Mesenchymal stem cell (in vitro differentiated cells and primary cell): ENCODE data around the gene MFSD6.

ENCODE experiments used
- DNase-seq: peaks from one replicate; pipeline ENCODE4 v3.0.0-alpha.2; 2013
- H2AFZ ChIP-seq: one replicate; pipeline ENCODE4 v1.6.1; 2013; ENCODE audit warnings: low read depth, mild to moderate bottlenecking, control low read depth, inconsistent platforms, low read length, moderate library complexity
- H2AK5ac ChIP-seq: 2 replicates; pipeline ENCODE4 v1.6.1; 2013; ENCODE audit warnings: low read length, moderate library complexity, mild to moderate bottlenecking, inconsistent platforms; ENCODE audit not compliant: severe bottlenecking
- H2BK120ac ChIP-seq: one replicate; pipeline ENCODE4 v1.6.1; 2013; ENCODE audit warnings: low read depth, mild to moderate bottlenecking, inconsistent platforms, low read length, moderate library complexity
- H2BK12ac ChIP-seq, 2 experiments: one replicate each; pipeline ENCODE4 v1.6.1; 2013; ENCODE audit warnings: inconsistent platforms in 2 of 2, low read length in 2 of 2, mild to moderate bottlenecking in 2 of 2, moderate library complexity in 2 of 2, control low read depth in 1 of 2
- H2BK15ac ChIP-seq: one replicate; pipeline ENCODE4 v1.6.1; 2013; ENCODE audit warnings: mild to moderate bottlenecking, low read depth, inconsistent platforms; ENCODE audit not compliant: poor library complexity, severe bottlenecking
- H2BK5ac ChIP-seq: 2 replicates; pipeline ENCODE4 v1.6.1; 2013; ENCODE audit warnings: low read depth, mild to moderate bottlenecking, low read length, control low read depth, inconsistent platforms; ENCODE audit not compliant: poor library complexity, severe bottlenecking
- H3K14ac ChIP-seq, 2 experiments: one replicate each; pipeline ENCODE4 v1.6.1; 2013; ENCODE audit warnings: inconsistent platforms in 2 of 2, low read length in 2 of 2, control low read depth in 1 of 2, mild to moderate bottlenecking in 1 of 2, moderate library complexity in 1 of 2
- H3K18ac ChIP-seq, 2 experiments: one replicate each; pipeline ENCODE4 v1.6.1; 2013; ENCODE audit warnings: inconsistent platforms in 2 of 2, low read length in 2 of 2, control low read depth in 1 of 2, low read depth in 1 of 2, mild to moderate bottlenecking in 1 of 2
- H3K23ac ChIP-seq, 2 experiments: one replicate each; pipeline ENCODE4 v1.6.1; 2013; ENCODE audit warnings: inconsistent platforms in 2 of 2, low read length in 2 of 2, mild to moderate bottlenecking in 2 of 2, moderate library complexity in 2 of 2, control low read depth in 1 of 2
- H3K27ac ChIP-seq: 2 replicates; pipeline ENCODE4 v1.5.1; 2013; ENCODE audit warnings: mild to moderate bottlenecking, moderate library complexity, low read length, control low read depth, inconsistent platforms; ENCODE audit not compliant: poor library complexity, severe bottlenecking
- H3K27me3 ChIP-seq, 2 experiments: 2 replicates each; pipeline versions ENCODE4 v1.6.1 to v1.7.0; 2013; ENCODE audit warnings: low read length in 2 of 2, mild to moderate bottlenecking in 2 of 2, moderate library complexity in 2 of 2, control low read depth in 1 of 2, inconsistent platforms in 1 of 2; ENCODE audit not compliant: control insufficient read depth in 1 of 2, insufficient read depth in 1 of 2
- H3K36me3 ChIP-seq, 2 experiments: 2 replicates each; pipeline versions ENCODE4 v1.6.1 to v1.7.0; 2013; ENCODE audit warnings: low read length in 2 of 2, control low read depth in 1 of 2, inconsistent platforms in 1 of 2, low read depth in 1 of 2, mild to moderate bottlenecking in 1 of 2; ENCODE audit not compliant: insufficient read depth in 2 of 2, control insufficient read depth in 1 of 2
- H3K4ac ChIP-seq, 2 experiments: one replicate each; pipeline ENCODE4 v1.6.1; 2013; ENCODE audit warnings: inconsistent platforms in 2 of 2, low read length in 2 of 2, mild to moderate bottlenecking in 2 of 2, moderate library complexity in 2 of 2, control low read depth in 1 of 2, low read depth in 1 of 2
- H3K4me1 ChIP-seq: 2 replicates; pipeline ENCODE4 v1.6.1; 2013; ENCODE audit warnings: low read depth, low read length, control low read depth; ENCODE audit not compliant: control insufficient read depth, insufficient read depth
- H3K4me2 ChIP-seq: 2 replicates; pipeline ENCODE4 v1.6.1; 2013; ENCODE audit warnings: low read length, mild to moderate bottlenecking, inconsistent platforms; ENCODE audit not compliant: poor library complexity, severe bottlenecking
- H3K4me3 ChIP-seq, 2 experiments: 2 replicates each; pipeline versions ENCODE4 v1.5.1 to v1.7.0; 2013; ENCODE audit warnings: low read length in 2 of 2, mild to moderate bottlenecking in 2 of 2, control low read depth in 1 of 2, low read depth in 1 of 2; ENCODE audit not compliant: insufficient read depth in 1 of 2
- H3K79me1 ChIP-seq: replicated peaks from 2 replicates; pipeline ENCODE4 v1.6.1; 2013; ENCODE audit warnings: mild to moderate bottlenecking, control low read depth, low read length, inconsistent platforms; ENCODE audit not compliant: poor library complexity, severe bottlenecking
- H3K9ac ChIP-seq: 2 replicates; pipeline ENCODE4 v1.7.0; 2013; ENCODE audit warnings: mild to moderate bottlenecking, low read length, moderate library complexity
- H3K9me3 ChIP-seq: 2 replicates; pipeline ENCODE4 v1.7.0; 2013; ENCODE audit warnings: mild to moderate bottlenecking, low read length; ENCODE audit not compliant: control insufficient read depth
- H4K8ac ChIP-seq: one replicate; pipeline ENCODE4 v1.6.1; 2013; ENCODE audit warnings: inconsistent platforms, mild to moderate bottlenecking, low read length, moderate library complexity
- H4K91ac ChIP-seq: one replicate; pipeline ENCODE4 v1.6.1; 2013; ENCODE audit warnings: mild to moderate bottlenecking, low read length, inconsistent platforms
- WGBS: methylation state at CpG from one replicate; pipeline ENCODE4 v1.1.7; 2013; ENCODE audit warnings: mixed read lengths; 5-methylcytosine and 5-hydroxymethylcytosine counted together

MFSD6 gene

GRCh38 chr2:190436557-190436956 is 28.4 kb downstream of the MFSD6 start:
- H2BK12ac ChIP-seq: no peak overlapping the region
- H3K36me3 ChIP-seq: peaks cover 10 to 21% of the 10 kb centered on the region in 2 experiments
- no peak overlapping the region for H2BK15ac ChIP-seq
- H4K8ac ChIP-seq: no peak overlapping the region
- H3K27me3 ChIP-seq: no peaks in the 10 kb centered on the region
- 95% methylated on average over 4 of the region's 5 CpGs for WGBS
- no peak overlapping the region for H2BK120ac ChIP-seq
- H4K91ac ChIP-seq: no peak overlapping the region
- DNase-seq: no peak
- H3K79me1 ChIP-seq: peaks cover under 1% of the 10 kb centered on the region
- no peak overlapping the region for H2AK5ac ChIP-seq
- no peaks in the 10 kb centered on the region for H3K4me1 ChIP-seq
- H3K18ac ChIP-seq: no peak overlapping the region
- H3K4ac ChIP-seq: no peak overlapping the region
- H3K4me3 ChIP-seq: no peak overlapping the region
- no peak overlapping the region for H3K9ac ChIP-seq
- H3K9me3 ChIP-seq: no peaks in the 10 kb centered on the region
- H3K27ac ChIP-seq: no peak overlapping the region
- no peak overlapping the region for H2BK5ac ChIP-seq
- H3K4me2 ChIP-seq: no peak overlapping the region
- no peak overlapping the region for H3K14ac ChIP-seq
- no peak overlapping the region for H2AFZ ChIP-seq
- H3K23ac ChIP-seq: no peak overlapping the region

DNA sequence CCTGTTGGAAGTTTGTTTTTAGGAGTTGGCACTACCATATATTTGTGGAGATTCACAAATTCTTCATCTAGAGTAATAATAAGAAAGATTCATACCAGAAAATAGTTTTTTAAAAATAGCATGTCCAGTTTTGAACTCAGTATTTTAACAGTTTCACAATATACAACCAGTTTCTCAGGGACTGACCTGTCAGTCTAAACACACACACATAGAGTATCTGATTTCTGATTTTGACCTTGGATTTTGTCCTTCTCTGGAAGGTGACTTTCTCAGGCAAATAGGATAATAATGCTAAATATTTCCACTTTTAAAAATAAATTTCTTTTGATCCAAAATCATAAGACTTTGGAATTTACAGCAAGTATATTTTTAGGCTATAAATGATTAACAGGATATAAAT is 32.0 kb downstream of the MFSD6 start:
- Histone ChIP-seq H2AFZ (no peak overlapping the region), H3K4me3 (no peak overlapping the region), H3K36me3 (peaks cover 10 to 21% of the 10 kb centered on the region in 2 experiments), H2AK5ac (no peak overlapping the region), H3K27ac (no peak overlapping the region), H4K8ac (no peak overlapping the region), H3K27me3 (no peaks in the 10 kb centered on the region), H2BK5ac (no peak overlapping the region), H4K91ac (no peak overlapping the region), H3K18ac (no peak overlapping the region), H3K14ac (no peak overlapping the region), H2BK12ac (no peak overlapping the region), H3K79me1 (peaks cover 8% of the 10 kb centered on the region), H3K4me1 (no peaks in the 10 kb centered on the region), H3K9me3 (no peaks in the 10 kb centered on the region), H2BK120ac (no peak overlapping the region), H3K4ac (no peak overlapping the region), H3K9ac (no peak overlapping the region), H2BK15ac (no peak overlapping the region), H3K4me2 (no peak overlapping the region), H3K23ac (no peak overlapping the region)
- DNase-seq: no peak

GRCh38 chr2:190441564-190441963 is 33.4 kb downstream of the MFSD6 start:
- Histone ChIP-seq H2BK12ac (no peak overlapping the region), H3K18ac (no peak overlapping the region), H3K4me1 (no peaks in the 10 kb centered on the region), H3K4me2 (no peak overlapping the region), H3K9ac (no peak overlapping the region), H3K9me3 (no peaks in the 10 kb centered on the region), H2BK120ac (no peak overlapping the region), H3K14ac (no peak overlapping the region), H2AK5ac (no peak overlapping the region), H2BK5ac (no peak overlapping the region), H3K4ac (no peak overlapping the region), H2BK15ac (no peak overlapping the region), H3K79me1 (peaks cover 8% of the 10 kb centered on the region), H4K8ac (no peak overlapping the region), H3K4me3 (no peak overlapping the region), H3K27me3 (no peaks in the 10 kb centered on the region), H3K36me3 (peaks cover 8 to 13% of the 10 kb centered on the region in 2 experiments), H3K27ac (no peak overlapping the region), H2AFZ (no peak overlapping the region), H4K91ac (no peak overlapping the region), H3K23ac (no peak overlapping the region)
- no peak for DNase-seq
- WGBS: 69% methylated on average over 4 of the region's 4 CpGs

DNA sequence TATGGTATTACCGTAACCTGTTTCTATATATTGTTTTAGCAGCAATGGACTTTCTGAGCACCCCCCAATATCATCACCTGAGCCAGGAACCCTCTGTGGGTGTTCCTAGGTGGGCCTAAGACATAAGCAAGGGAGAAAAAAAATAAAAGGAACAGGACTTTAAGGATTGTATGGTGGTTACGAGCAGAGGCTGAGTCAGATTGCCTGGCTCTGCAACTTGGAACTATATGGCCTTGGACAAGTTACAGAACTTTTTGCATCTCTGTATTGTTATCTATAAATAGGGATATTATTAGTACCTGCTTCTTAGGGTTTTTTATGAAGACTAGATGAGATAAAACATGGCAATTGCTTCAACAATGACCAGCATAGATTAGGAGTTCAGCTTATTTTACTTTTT is 34.9 kb downstream of the MFSD6 start:
- Histone ChIP-seq H3K27ac (no peak overlapping the region), H4K8ac (no peak overlapping the region), H3K18ac (no peak overlapping the region), H3K4me3 (no peak overlapping the region), H3K9ac (no peak overlapping the region), H2AK5ac (no peak overlapping the region), H3K79me1 (peaks cover 9% of the 10 kb centered on the region), H2BK15ac (no peak overlapping the region), H3K27me3 (no peaks in the 10 kb centered on the region), H3K4me1 (no peaks in the 10 kb centered on the region), H3K4me2 (no peak overlapping the region), H4K91ac (no peak overlapping the region), H3K23ac (no peak overlapping the region), H3K36me3 (no peaks in the 10 kb centered on the region), H2BK5ac (no peak overlapping the region), H3K14ac (no peak overlapping the region), H2BK12ac (no peak overlapping the region), H2BK120ac (no peak overlapping the region), H3K9me3 (no peaks in the 10 kb centered on the region), H3K4ac (no peak overlapping the region), H2AFZ (no peak overlapping the region)
- 97% methylated on average over 2 of the region's 2 CpGs for WGBS
- DNase-seq: no peak
